Hematopoietic multipotent progenitor cell (in vitro differentiated cells): ENCODE measurements around the gene TNRC6A. TPM values are rescaled to one million over a fixed set of nuclear protein-coding genes. Genes with fewer than 3 reads are reported as not detected.
"Not testable (repeated sequence)": the region's sequence is repeated elsewhere in the genome, so short reads cannot be mapped to it uniquely, and the experiment has no call there.

ENCODE experiments used
- DNase-seq, 3 donors: peaks; one replicate each; pipeline ENCODE4 v3.0.0-alpha.2; 2011 to 2015; ENCODE audit warnings: low read depth in 2 of 3, low spot score in 2 of 3
- total RNA-seq: library from RNA; depleted of rRNA; stranded (reverse); fragments of >200 nt; gene quantifications from one replicate; pipeline ENCODE4 v1.2.3, GENCODE V29; 2012

Gene TNRC6A
- 29.6 TPM for total RNA-seq

- peak; percentile 67 to 86 (median 80) for DNase-seq
Measured at GRCh38 chr16:24729243-24729950, at the start of gene TNRC6A. Gene TNRC6A (plus strand): TSS chr16:24729651. CDS start chr16:24729842, 191 bp downstream.

GRCh38 chr16:24681793-24682192 lies 47.7 kb upstream of the TNRC6A start:
- DNase-seq = no peak

DNA sequence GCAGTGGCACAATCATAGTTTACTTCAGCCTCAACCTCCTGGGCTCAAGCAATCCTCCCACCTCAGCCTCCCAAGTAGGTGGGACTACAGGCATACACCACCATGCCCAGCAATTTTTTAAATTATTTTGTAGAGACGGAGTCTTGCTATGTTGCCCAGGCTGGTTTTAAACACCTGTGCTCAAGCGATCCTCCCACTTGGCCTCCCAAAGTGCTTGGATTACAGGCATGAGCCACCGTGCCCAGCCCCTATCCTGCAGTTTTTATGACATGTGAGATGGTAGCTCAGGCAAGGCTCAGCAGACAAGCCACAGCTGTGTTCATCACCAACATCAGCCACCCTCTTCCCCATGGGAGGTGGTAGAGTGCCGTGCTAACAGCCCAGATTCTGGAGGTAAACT lies 46.2 kb upstream of the TNRC6A start:
- DNase-seq = no peak

GRCh38 chr16:24683847-24684493 lies 45.5 kb upstream of the TNRC6A start:
- DNase-seq = no peak

DNA sequence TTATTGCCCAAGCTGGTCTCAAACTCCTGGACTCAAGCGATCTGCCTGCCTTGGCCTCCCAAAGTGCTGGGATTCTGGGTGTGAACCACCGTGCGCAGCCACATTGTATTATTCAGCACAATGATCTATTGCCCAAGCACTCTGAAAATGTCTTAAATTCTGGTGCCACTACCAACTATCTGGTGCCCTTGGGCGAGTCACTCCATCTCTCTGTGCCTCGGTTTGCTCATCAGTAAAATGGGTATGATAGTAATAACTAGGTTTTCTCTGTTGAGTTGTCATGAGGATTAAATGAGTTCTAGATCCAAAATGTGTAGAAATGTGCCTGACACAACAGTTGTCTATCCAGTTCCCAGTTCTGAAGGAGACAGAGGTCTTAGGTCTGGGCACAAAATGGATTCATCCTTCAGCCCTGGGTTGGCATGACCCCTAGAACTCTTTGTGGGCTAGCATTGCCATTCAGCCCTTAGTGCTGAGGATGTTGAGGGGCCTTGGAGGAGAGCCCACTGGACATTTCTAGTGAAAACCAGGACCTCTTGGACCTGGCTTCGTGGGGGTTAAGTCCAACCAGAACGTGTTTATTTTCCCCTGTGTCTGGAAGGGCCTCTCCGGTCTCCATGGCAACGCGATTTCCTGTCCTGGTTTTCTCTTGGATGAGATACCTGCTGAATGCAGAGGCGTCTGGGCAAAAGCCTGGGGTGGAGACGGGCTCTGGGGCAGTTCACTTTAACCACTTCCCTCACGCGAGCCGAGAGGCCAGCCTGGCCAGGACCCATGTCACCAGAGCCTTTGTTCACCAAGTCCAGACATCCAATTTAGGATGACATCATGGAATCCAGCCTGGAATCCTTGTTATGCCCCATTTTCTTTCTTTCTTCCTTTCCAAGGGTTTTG lies 43.7 kb upstream of the TNRC6A start:
- no peak for DNase-seq

DNA sequence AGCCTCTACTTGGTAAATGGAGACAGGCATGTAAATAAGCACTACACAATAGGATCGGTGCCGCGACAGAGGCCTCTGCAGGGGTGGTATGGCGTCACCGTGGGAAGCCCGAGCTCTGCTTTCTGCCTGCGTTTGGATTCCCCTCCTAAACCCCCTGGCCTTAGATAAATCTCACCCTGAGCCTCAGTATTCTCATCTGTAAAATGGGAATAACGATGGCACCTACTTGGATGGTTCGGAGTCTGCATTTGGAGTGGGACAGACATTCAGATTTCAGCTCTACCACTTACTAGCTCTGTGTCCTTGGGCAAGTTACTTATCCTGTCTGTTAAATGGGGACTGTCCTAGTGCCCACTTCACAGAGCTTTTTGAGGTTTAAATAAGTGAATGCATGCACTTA lies 42.8 kb upstream of the TNRC6A start:
- no peak for DNase-seq

GRCh38 chr16:24688359-24688758 lies 41.1 kb upstream of the TNRC6A start:
- DNase-seq = no peak

DNA sequence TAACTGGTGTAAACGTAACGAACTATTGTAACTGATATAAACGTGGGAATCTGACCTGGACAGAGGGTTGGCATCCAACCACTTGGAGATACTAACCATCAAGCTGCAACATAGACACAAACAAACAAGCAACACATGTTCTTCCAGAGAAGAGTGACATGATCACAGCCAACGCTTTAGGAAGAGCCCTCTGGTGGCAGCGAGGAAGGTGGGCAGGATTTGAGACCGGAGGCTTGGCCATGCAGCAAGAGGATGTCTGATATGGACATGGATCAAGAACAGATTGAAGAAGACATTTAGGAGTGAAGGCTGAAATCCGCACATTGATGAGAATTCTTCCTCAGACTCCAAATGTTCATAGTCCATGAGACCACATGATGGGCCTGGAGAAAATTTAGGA lies 40.3 kb upstream of the TNRC6A start:
- peak in 1 of 3 donors; percentile 24 for DNase-seq

- no peak for DNase-seq
Measured at GRCh38 chr16:24692854-24693253, 36.6 kb upstream of the TNRC6A start.

DNA sequence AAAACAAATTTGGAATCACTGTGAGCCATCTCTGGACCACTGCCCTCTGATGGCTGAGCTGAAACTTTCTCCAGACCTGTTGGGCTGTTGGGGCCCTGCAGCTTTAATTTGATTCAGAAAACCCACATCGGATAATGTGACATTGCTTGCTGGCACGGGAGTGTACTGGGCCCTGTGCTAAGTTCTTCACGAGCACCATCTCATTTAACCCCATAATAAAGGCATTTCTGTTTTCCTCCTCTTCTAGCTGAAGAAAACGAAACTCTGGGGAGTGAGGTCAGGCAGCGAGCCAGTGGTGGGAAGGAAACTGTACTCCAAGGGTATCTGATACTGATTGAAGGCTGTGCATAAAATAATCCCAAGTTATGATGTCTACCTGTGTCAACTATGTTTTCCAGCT lies 34.5 kb upstream of the TNRC6A start:
- DNase-seq = no peak

- DNase-seq = no peak
Measured at GRCh38 chr16:24696699-24697098, 32.8 kb upstream of the TNRC6A start.

GRCh38 chr16:24698308-24698707 lies 31.1 kb upstream of the TNRC6A start:
- no peak for DNase-seq

- DNase-seq = no peak
Measured at GRCh38 chr16:24699151-24699723, 30.2 kb upstream of the TNRC6A start.

DNA sequence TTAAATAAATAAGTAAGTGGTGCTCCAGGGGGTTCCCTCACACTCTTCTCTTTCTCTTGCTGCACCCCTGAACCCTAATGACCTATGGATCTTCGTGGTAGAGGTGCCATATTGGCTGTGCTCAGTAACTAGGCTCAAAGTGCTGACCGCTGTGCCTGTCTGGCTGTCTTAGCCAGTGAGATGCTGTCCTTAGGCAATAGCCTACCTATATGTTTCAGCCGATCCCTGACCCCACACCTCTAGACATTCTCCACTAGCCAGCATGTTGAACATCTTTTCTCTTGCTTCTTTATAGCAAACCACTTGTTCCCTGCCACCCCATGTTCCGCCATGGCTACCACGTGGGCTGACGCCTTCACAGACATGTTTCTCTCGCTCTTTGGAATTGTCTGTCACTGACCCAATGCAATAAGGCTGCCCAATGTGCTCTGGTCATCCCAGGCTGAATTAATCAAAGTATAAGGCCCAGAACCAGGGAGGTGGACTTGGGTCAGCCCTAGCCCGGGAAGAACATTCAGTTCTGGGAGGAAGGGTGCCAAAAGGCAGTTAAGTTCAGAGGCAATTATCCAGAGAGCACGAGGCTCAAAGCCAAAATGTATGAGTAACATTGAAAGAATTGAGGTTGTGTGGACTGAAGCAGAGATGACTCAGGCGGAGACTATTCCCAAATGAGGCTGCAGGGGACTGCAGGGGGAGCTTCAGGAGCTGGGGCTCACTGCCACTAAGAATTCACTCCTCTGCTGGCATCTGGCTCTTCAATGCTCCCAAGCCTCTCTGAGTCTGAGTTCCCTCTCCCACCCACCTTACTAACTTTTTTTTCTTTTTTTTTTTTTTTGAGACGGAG lies 28.7 kb upstream of the TNRC6A start:
- no peak for DNase-seq

DNA sequence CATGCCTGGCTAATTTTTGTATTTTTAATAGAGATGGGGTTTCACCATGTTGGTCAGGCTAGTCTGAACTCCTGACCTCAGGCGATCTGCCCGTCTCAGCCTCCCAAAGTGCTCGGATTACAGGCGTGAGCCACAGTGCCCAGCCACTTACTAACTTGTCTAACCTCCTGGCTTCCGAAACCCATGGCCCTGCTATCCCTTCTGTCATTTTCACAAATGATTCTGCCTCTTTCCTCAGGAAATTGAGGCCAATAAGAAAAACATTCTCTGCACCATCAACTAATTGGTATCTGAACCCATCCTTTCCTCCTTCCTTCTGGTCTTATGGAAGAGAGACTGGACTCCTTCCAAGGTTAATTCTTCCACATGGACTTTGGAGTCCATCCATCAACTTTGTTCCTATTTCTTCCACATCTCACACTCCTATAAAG lies 27.9 kb upstream of the TNRC6A start:
- no peak for DNase-seq

- DNase-seq = not testable (repeated sequence)
Measured at GRCh38 chr16:24707760-24708159, 21.7 kb upstream of the TNRC6A start.

- DNase-seq = no peak
Measured at GRCh38 chr16:24713379-24713778, 16.1 kb upstream of the TNRC6A start.

GRCh38 chr16:24717411-24717810 lies 12.0 kb upstream of the TNRC6A start:
- DNase-seq = no peak

GRCh38 chr16:24718967-24719521 lies 10.4 kb upstream of the TNRC6A start:
- no peak for DNase-seq

- DNase-seq = no peak
Measured at GRCh38 chr16:24721830-24722238, 7.6 kb upstream of the TNRC6A start.
